Amygdala (tissue), 56 donors: ENCODE data around the gene LGALS16.
"Not testable (repeated sequence)": the region's sequence is repeated elsewhere in the genome, so short reads cannot be mapped to it uniquely, and the experiment has no call there.

ENCODE experiments used
- DNase-seq, 56 donors: peaks; one replicate each; lab custom pipeline; 2025; lab: John Stamatoyannopoulos, UW

Gene LGALS16

DNA sequence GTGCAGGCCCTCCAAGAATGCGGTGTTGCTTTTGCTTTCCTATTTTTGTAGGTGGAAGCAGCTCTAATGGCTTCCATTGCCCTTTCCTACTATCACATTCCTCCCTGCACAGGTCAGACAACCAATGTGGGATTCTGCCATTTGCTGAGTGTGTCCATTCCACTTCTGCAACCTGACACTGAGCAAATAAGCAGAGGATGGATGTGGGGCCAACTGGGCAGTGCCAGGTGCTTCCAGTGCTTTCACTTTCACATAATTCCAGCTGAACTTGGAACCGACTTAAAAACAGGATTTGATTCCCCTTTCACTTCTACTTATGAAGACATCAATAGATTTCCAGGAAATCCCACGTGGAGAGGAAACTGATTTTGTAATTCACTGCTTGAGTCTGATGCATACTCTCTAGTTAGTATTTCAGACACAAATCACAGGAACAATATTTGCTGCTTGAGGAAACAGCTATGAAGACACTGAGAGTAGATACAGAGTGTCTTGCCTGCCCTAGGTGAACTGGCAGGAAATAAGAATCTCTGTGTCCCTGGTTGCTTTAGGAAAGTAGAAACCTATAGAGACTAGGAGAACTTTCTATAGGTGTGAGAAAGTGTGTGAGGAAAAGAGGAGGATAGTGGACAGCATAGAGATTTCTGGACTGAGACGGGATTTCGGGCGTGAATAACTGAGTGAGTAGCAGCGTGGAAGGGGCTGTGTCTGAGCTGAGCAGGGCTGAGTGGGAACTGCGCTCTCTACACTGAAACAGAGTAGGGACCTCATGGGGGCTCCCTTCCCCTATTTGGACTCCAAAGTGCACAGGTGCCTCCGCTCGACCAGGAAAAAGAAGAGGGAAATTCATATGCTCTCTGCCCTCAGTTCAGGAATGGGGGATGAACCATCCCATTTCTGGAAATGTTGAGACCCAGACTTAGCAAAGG is 22.5 kb downstream of the LGALS16 start:
- DNase-seq, result no peak

DNA sequence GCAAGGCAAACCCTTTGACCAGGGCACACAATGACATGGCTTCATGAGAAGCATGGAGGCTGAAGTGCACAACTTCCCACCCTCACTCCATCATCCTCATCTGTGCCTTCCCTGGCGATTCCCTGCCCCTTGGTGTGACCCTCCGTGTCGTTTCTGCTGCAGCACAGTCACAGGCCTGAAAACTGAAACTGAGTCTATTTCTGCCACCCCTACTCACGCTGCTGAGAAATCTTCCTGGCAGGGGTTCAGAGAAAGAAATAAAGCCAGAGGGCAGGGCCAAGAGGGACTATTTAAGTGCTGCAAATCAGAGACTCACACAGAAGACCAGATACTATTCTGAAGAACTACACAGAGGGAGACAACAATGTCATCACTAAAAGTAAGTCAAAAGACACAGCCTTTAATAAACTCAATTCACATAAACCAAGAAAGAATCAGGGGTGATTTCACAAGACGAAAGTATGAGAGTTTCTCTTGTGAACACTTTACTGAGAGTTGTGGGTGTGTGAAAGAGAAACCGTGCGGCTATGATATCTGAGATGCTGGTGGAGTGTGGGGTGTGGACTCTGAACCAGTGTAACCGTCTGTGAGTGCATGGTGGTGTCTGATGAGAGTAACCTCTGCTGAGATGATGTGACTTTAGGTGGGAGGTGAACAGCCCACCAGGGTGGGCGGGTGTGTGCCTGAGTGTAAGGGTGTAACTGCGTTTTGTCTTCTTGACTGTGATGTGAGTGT is 23.5 kb downstream of the LGALS16 start:
- no peak for DNase-seq

DNA sequence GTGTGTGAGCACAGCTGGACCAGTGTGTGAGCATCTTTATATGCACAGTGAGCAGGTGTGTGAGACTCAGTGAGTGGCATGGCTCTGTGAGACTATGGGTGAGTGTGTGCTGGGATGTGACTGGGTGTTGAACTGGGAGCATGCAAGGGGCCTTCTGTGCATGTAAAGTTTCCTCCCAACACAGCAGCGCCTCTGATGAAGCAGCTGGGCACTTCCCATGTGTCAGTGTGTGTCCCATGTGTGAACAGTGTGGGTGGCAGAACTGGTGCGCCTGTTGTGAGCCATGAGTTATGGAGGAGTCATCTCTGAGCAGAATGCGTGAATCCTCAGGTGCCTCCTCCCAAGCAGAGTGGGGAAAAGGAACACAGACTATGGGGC is 24.1 kb downstream of the LGALS16 start:
- DNase-seq, result no peak

DNA sequence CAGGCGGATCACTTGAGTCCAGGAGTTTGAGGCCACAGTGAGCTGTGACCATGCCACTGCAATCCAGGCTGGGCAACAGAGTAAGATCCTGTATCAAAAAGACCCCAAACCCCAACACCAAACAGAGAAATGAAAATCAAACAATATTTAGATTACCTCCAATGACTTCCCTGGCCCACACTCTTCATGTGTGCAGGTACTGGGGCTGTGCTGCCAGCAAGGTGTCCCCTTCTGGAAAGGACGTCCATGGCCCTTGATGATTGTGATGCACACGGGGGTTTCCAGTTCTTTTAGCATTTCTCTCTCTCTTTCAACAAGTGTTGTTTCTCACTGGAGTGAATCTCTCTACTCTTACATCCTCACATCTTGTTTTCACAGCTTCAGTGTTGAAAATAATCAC is 24.9 kb downstream of the LGALS16 start:
- DNase-seq, result no peak

DNA sequence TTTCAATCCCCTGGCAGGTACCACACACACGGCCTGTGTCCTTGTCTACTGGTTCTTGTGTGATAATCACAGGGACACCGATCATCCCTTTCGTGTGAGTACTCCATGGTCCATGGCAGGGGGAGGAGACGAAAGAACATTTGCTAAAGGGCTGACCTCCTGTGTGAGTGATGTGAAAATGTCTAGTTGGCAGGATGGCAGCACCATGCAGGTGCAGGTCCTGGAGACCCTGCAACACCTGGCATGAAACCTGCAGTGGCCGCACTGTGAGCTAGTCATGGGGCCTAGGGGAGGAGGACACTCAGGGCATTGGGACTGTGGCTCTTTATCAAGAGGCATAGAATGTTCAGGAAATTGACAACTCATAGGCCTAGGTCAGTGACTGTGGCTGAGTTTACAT is 25.7 kb downstream of the LGALS16 start:
- no peak for DNase-seq

DNA sequence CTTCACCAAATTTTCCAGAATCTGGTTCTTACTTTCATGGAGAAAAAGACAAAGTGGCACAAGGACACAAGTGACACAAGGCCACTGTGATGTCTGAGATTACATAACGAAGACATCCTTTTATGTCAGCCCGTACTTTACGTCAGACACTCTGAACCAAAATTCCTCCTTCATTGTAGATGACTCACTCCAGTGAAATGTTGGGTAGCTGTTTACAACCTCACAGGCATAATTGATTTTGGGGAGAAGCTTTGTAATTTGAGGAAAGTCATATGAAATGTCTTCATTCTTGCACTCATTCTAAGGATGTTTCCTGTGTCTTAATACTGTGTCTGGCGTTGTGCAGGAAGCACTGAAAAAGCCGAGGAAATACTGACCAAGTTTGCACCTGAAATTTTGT is 28.6 kb downstream of the LGALS16 start:
- no peak for DNase-seq

DNA sequence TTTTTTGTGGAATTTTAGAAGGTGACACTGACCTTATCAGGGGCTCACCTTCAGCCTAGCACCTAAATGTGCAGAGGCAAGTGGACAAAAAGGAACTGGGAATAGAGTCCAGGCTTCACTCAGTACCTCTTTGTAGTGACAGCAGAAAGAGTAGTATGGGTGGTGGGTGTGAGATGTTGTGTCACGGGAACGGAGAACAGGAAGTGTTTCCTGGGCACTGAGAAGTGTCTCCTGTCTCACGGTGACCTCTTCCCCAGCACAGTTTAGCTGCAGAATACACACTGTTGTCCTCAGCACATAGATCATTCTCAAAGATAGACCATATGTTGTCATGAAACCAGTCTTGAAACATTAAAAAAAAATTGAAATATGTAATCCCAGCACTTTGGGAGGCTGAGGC is 31.0 kb downstream of the LGALS16 start:
- DNase-seq, result no peak

DNA sequence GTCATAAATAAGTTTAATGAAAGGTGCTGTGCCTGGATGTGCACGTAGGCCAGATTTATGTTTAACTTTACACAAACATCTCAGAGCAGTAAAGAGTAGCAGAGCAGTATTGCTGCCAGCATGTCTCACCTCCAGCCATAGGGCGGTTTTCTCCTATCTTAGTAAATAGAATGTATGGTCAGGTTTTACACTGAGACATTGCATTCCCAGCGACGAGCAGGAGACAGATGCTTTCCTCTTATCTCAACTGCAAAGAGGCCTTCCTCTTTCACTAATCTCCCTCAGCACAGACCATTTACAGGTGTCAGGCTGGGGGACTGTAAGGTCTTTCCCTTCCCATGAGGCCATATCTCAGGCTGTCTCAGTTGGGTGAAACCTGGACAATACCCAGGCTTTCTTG is 32.9 kb downstream of the LGALS16 start:
- DNase-seq, result not testable (repeated sequence)

DNA sequence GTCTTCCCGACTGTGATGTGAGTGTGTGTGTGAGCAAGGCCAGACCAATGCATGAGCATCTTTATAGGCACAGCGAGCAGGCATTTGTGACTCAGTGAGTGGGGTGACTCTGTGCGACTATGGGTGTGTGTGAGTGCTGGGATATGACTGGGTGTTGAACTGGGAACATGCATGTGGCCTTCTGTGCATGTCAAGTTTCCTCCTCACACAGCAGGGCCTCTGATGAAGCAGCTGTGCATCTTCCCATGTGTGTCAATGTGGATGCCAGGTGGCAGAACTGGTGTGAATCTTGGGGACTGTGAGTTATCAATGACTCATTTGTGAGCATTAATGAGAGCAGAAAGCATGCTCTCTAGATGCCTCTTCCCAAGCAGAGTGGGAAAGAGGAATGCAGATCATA is 36.5 kb downstream of the LGALS16 start:
- DNase-seq, result no peak

DNA sequence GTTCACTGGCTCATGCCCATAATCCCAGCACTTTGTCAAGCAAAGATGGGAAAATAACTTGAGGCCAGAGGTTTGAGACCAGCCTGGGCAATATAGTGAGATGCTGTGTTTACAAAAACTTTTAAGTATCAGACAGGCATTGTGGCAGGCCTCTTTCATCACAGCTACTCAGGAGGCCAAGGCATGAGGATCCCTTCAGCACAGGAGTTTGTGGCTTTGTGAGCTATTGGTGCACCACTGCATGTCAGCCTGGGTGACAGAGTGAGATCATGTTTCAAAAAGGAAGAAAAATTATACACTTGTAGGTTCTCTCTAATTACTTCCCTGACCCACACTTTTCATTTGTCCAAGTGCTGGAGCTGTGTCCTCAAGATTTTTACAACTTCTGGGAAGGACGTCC is 37.1 kb downstream of the LGALS16 start:
- DNase-seq, result no peak

DNA sequence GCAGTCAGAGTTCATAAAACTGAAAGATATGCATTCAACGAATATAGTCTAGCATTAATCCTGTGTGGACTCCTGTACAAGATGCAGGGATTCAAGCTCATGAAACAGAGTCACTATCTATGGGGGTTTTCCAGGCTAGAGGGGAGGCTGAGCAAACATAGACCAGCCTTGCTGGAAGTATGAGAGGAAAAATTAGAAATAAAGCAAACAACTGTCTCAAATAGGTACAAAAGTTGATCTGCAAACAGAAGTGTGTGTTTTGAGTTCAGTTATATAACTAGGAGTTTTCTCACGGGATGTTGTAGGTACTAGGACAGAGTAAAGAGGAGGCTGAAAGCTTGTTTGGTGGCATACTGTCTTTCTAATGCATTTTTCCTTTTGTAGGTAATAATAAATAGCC is 40.0 kb downstream of the LGALS16 start:
- no peak for DNase-seq

DNA sequence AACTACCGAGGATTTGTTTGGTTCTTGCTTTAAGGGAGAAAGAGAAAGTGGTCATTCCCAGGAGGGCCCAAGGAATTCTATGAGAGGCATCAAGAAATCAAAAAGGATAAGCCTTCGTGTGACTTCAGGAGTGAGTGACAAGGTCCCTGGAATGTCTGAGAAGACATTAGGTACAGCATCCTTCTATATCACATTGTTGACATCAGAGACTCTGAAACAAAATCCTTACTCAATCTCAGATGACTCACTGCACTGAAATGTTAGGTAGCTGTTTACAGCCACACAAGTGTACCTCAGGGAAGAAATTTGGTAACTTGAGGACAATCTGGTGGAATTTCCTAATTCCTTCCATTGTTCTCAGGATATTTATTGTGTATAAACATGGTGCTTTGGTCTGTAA is 40.7 kb downstream of the LGALS16 start:
- no peak for DNase-seq

DNA sequence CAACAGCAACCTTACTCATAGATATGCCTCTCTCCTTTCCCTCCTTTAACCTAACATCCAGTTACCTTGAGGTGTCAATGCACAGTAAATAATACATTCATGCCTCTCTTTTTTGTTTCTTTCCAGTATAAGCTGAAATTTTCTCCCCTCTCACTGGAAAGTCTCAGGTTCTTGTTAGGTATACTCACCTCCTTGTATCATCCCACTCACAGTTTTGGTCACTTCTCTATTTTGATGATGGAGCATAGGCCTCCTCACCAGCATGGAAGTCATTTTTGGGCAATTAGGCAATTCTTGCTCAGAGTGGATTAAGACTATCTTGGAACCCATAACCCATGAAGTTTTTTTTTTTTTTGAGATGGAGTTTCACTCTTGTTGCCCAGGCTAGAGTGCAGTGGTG is 42.8 kb downstream of the LGALS16 start:
- no peak for DNase-seq

DNA sequence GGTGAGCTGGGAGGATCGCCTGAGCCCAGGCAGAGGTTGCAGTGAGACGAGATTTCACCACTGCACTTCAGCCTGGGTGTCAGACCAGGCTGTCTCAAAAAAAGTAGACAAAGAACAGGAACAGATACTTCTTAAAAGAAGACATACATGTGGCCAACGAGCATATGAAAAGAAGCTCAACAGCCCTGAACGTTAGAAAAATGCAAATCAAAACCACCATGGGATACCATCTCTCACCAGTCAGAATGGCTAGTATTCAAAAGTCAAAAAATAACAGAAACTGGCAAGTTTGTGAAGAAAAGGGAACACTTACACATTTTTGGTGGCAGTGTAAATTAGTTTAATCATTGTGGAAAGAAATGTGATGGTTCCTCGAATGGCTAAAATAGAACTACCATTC is 45.6 kb downstream of the LGALS16 start:
- no peak for DNase-seq

DNA sequence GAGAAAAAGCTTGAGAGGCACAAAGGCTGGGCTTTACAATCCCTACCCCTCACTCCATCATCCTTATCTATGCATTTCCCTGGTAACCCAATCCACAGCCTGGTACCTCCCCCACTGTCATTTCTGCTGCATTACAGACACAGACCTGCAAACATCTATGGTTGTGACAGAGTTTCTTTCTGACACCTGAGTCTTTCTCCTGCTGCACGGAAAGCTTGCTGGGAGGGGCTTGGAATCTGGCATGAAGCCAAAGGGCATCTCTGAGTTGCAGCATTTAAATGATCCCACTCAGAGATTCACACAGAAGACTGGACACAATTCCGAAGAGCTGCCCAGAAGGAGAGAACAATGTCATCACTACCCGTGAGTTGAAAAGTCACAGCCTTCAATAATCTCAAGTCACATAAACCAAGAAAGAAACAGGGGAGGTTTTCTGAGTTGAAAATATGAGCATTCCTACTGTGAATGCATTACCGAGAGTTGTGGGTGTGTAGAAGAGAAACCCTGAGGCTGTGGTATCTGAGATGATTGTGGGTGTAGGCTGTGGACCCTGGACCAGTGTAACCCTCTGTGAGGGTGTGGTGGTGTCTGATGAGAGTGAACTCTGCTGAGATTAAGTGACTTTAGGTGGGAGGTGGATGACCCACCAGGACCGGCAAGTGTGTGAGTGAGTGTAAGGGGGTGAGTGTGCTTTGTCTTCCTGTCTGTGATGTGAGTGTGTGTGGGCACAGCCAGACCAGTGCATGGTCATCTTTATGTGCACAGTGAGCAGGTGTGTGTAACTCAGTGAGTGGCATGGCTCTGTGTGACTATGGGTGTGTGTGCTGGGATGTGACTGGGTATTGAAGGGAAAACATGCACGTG is 48.7 kb downstream of the LGALS16 start, which contains the start of gene LGALS14:
TSS of gene LGALS14 (plus strand) at position 301 of the 864 bp plus-strand sequence. CDS start at position 349, 48 bp downstream.
- DNase-seq, result no peak

DNA sequence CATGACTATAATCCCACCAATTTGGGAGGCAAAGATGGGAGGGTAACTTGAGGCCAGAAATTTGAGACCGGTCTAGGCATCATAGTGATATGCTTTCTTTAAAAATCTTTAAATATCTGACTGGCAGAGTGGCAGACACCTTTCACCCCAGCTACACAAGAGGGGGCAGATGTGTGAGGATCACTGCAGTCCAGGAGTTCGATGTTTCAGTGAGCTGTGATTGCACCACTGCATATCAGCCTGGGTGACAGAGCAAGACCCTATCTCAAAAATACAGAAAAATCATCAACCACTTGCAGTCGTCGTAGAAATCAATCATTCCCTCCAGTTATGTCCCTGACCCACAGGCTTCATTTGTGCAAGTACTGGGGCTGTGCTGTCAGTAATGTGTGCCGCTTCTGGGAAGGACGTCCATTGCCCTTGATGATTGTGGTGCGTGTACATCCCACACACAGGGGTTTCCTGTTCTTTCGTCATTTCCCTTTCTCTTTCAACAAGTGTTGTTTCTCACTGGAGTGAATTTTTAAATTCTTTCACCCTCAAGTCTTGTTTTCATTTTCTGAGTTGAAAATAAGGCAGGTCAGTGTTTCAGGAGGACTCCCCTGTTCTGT is 50.0 kb downstream of the LGALS16 start:
- no peak for DNase-seq

DNA sequence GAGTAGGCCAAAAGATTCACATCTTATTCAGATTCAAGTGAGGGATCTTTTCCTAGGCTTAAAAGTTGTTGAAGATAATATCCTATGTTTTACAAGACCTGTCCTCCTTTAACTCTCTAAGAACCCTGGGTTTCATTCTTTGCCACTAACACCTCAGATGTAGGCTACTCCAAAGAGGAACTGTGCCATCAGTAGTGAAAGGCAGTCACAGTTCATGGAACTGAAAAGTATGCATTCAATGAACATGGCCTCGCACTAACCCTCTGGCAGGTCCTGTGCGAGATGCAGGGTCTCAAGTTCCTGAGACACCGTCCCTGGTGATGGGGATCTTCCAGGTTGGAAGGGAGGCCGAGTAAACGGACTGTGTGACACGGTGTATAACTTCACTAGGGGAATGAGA is 52.9 kb downstream of the LGALS16 start:
- no peak for DNase-seq

DNA sequence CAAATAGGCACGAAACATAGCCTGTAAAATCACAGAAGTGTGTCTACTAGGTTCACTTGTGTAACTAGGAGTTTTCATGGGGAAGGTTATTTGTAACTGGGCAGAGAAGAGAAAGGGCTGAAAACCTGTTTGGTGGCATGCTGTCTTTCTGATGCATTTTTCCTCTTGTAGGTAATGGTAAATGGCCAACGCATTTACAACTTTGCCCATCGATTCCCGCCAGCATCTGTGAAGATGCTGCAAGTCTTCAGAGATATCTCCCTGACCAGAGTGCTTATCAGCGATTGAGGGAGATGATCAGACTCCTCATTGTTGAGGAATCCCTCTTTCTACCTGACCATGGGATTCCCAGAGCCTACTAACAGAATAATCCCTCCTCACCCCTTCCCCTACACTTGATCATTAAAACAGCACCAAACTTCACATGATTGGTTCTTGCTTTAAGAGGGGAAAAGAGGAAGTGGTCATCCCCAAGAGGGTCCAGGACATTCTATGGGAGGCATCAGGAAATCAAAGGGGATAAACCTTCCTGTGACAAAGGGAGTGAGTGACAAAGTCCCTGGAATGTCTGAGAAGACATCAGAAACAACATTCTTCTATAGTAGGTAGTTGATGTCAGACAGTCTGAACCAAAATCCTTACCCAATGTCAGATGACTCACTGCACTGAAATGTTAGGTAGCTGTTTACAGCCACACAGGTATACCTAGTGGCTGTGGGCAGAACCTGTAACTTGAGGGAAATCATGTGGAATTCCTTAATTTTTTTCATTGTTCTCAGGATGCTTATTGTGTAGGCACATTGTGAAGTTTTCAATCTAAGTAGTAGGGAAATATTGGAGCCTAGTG is 53.5 kb downstream of the LGALS16 start:
- DNase-seq, result no peak
